Mesenchymal stem cell (in vitro differentiated cells and primary cell): ENCODE results near the gene FEM1B.

ENCODE experiments used
- DNase-seq: peaks from one replicate; pipeline ENCODE4 v3.0.0-alpha.2; 2013
- H2AFZ ChIP-seq: one replicate; pipeline ENCODE4 v1.6.1; 2013; ENCODE audit warnings: low read depth, mild to moderate bottlenecking, control low read depth, inconsistent platforms, low read length, moderate library complexity
- H2AK5ac ChIP-seq: 2 replicates; pipeline ENCODE4 v1.6.1; 2013; ENCODE audit warnings: low read length, moderate library complexity, mild to moderate bottlenecking, inconsistent platforms; ENCODE audit not compliant: severe bottlenecking
- H2BK120ac ChIP-seq: one replicate; pipeline ENCODE4 v1.6.1; 2013; ENCODE audit warnings: low read depth, mild to moderate bottlenecking, inconsistent platforms, low read length, moderate library complexity
- H2BK12ac ChIP-seq, 2 experiments: one replicate each; pipeline ENCODE4 v1.6.1; 2013; ENCODE audit warnings: inconsistent platforms in 2 of 2, low read length in 2 of 2, mild to moderate bottlenecking in 2 of 2, moderate library complexity in 2 of 2, control low read depth in 1 of 2
- H2BK15ac ChIP-seq: one replicate; pipeline ENCODE4 v1.6.1; 2013; ENCODE audit warnings: mild to moderate bottlenecking, low read depth, inconsistent platforms; ENCODE audit not compliant: poor library complexity, severe bottlenecking
- H2BK5ac ChIP-seq: 2 replicates; pipeline ENCODE4 v1.6.1; 2013; ENCODE audit warnings: low read depth, mild to moderate bottlenecking, low read length, control low read depth, inconsistent platforms; ENCODE audit not compliant: poor library complexity, severe bottlenecking
- H3K14ac ChIP-seq, 2 experiments: one replicate each; pipeline ENCODE4 v1.6.1; 2013; ENCODE audit warnings: inconsistent platforms in 2 of 2, low read length in 2 of 2, control low read depth in 1 of 2, mild to moderate bottlenecking in 1 of 2, moderate library complexity in 1 of 2
- H3K18ac ChIP-seq, 2 experiments: one replicate each; pipeline ENCODE4 v1.6.1; 2013; ENCODE audit warnings: inconsistent platforms in 2 of 2, low read length in 2 of 2, control low read depth in 1 of 2, low read depth in 1 of 2, mild to moderate bottlenecking in 1 of 2
- H3K23ac ChIP-seq, 2 experiments: one replicate each; pipeline ENCODE4 v1.6.1; 2013; ENCODE audit warnings: inconsistent platforms in 2 of 2, low read length in 2 of 2, mild to moderate bottlenecking in 2 of 2, moderate library complexity in 2 of 2, control low read depth in 1 of 2
- H3K27ac ChIP-seq: 2 replicates; pipeline ENCODE4 v1.5.1; 2013; ENCODE audit warnings: mild to moderate bottlenecking, moderate library complexity, low read length, control low read depth, inconsistent platforms; ENCODE audit not compliant: poor library complexity, severe bottlenecking
- H3K27me3 ChIP-seq, 2 experiments: 2 replicates each; pipeline versions ENCODE4 v1.6.1 to v1.7.0; 2013; ENCODE audit warnings: low read length in 2 of 2, mild to moderate bottlenecking in 2 of 2, moderate library complexity in 2 of 2, control low read depth in 1 of 2, inconsistent platforms in 1 of 2; ENCODE audit not compliant: control insufficient read depth in 1 of 2, insufficient read depth in 1 of 2
- H3K36me3 ChIP-seq, 2 experiments: 2 replicates each; pipeline versions ENCODE4 v1.6.1 to v1.7.0; 2013; ENCODE audit warnings: low read length in 2 of 2, control low read depth in 1 of 2, inconsistent platforms in 1 of 2, low read depth in 1 of 2, mild to moderate bottlenecking in 1 of 2; ENCODE audit not compliant: insufficient read depth in 2 of 2, control insufficient read depth in 1 of 2
- H3K4ac ChIP-seq, 2 experiments: one replicate each; pipeline ENCODE4 v1.6.1; 2013; ENCODE audit warnings: inconsistent platforms in 2 of 2, low read length in 2 of 2, mild to moderate bottlenecking in 2 of 2, moderate library complexity in 2 of 2, control low read depth in 1 of 2, low read depth in 1 of 2
- H3K4me1 ChIP-seq: 2 replicates; pipeline ENCODE4 v1.6.1; 2013; ENCODE audit warnings: low read depth, low read length, control low read depth; ENCODE audit not compliant: control insufficient read depth, insufficient read depth
- H3K4me2 ChIP-seq: 2 replicates; pipeline ENCODE4 v1.6.1; 2013; ENCODE audit warnings: low read length, mild to moderate bottlenecking, inconsistent platforms; ENCODE audit not compliant: poor library complexity, severe bottlenecking
- H3K4me3 ChIP-seq, 2 experiments: 2 replicates each; pipeline versions ENCODE4 v1.5.1 to v1.7.0; 2013; ENCODE audit warnings: low read length in 2 of 2, mild to moderate bottlenecking in 2 of 2, control low read depth in 1 of 2, low read depth in 1 of 2; ENCODE audit not compliant: insufficient read depth in 1 of 2
- H3K79me1 ChIP-seq: replicated peaks from 2 replicates; pipeline ENCODE4 v1.6.1; 2013; ENCODE audit warnings: mild to moderate bottlenecking, control low read depth, low read length, inconsistent platforms; ENCODE audit not compliant: poor library complexity, severe bottlenecking
- H3K9ac ChIP-seq: 2 replicates; pipeline ENCODE4 v1.7.0; 2013; ENCODE audit warnings: mild to moderate bottlenecking, low read length, moderate library complexity
- H3K9me3 ChIP-seq: 2 replicates; pipeline ENCODE4 v1.7.0; 2013; ENCODE audit warnings: mild to moderate bottlenecking, low read length; ENCODE audit not compliant: control insufficient read depth
- H4K8ac ChIP-seq: one replicate; pipeline ENCODE4 v1.6.1; 2013; ENCODE audit warnings: inconsistent platforms, mild to moderate bottlenecking, low read length, moderate library complexity
- H4K91ac ChIP-seq: one replicate; pipeline ENCODE4 v1.6.1; 2013; ENCODE audit warnings: mild to moderate bottlenecking, low read length, inconsistent platforms
- WGBS: methylation state at CpG from one replicate; pipeline ENCODE4 v1.1.7; 2013; ENCODE audit warnings: mixed read lengths; 5-methylcytosine and 5-hydroxymethylcytosine counted together

The FEM1B gene

GRCh38 chr15:68259883-68260282, 17.7 kb upstream of the FEM1B start:
- Histone ChIP-seq H3K4me3 (no peak overlapping the region), H2AFZ (no peak overlapping the region), H2BK15ac (no peak overlapping the region), H3K27me3 (peaks cover 0 to 5% of the 10 kb centered on the region in 2 experiments), H2BK5ac (no peak overlapping the region), H2AK5ac (no peak overlapping the region), H3K27ac (no peak overlapping the region), H3K4me2 (no peak overlapping the region), H3K4me1 (peaks cover 7% of the 10 kb centered on the region), H3K23ac (no peak overlapping the region), H2BK120ac (no peak overlapping the region), H3K14ac (no peak overlapping the region), H3K9me3 (no peaks in the 10 kb centered on the region), H3K4ac (no peak overlapping the region), H3K18ac (no peak overlapping the region), H3K36me3 (no peaks in the 10 kb centered on the region), H4K8ac (no peak overlapping the region), H3K79me1 (no peaks in the 10 kb centered on the region), H3K9ac (no peak overlapping the region), H2BK12ac (no peak overlapping the region), H4K91ac (no peak overlapping the region)
- DNase-seq: no peak
- 89% methylated on average over 2 of the region's 2 CpGs for WGBS

GRCh38 chr15:68261241-68261640, 16.3 kb upstream of the FEM1B start:
- H3K4me3 ChIP-seq: no peak overlapping the region
- no peak overlapping the region for H2BK5ac ChIP-seq
- H2BK120ac ChIP-seq: no peak overlapping the region
- no peak overlapping the region for H3K4me2 ChIP-seq
- peaks cover 7% of the 10 kb centered on the region for H3K4me1 ChIP-seq
- H3K27ac ChIP-seq: no peak overlapping the region
- H2BK15ac ChIP-seq: no peak overlapping the region
- H3K9me3 ChIP-seq: no peaks in the 10 kb centered on the region
- H3K27me3 ChIP-seq: peaks cover 0 to 5% of the 10 kb centered on the region in 2 experiments
- H4K8ac ChIP-seq: no peak overlapping the region
- 60% methylated on average over 1 of the region's 3 CpGs for WGBS
- no peak overlapping the region for H3K18ac ChIP-seq
- no peaks in the 10 kb centered on the region for H3K79me1 ChIP-seq
- H3K9ac ChIP-seq: no peak overlapping the region
- no peak overlapping the region for H4K91ac ChIP-seq
- no peak overlapping the region for H2AK5ac ChIP-seq
- no peaks in the 10 kb centered on the region for H3K36me3 ChIP-seq
- H2AFZ ChIP-seq: no peak overlapping the region
- no peak overlapping the region for H2BK12ac ChIP-seq
- H3K14ac ChIP-seq: no peak overlapping the region
- no peak overlapping the region for H3K4ac ChIP-seq
- H3K23ac ChIP-seq: no peak overlapping the region
- DNase-seq: no peak

- no peak for DNase-seq
- no peak overlapping the region for H4K91ac ChIP-seq
- H2BK5ac ChIP-seq: no peak overlapping the region
- no peak overlapping the region for H2BK120ac ChIP-seq
- no peak overlapping the region for H3K9ac ChIP-seq
- H2BK12ac ChIP-seq: no peak overlapping the region
- WGBS: 100% methylated on average over 2 of the region's 3 CpGs
- H3K9me3 ChIP-seq: no peaks in the 10 kb centered on the region
- H2BK15ac ChIP-seq: no peak overlapping the region
- peaks cover 0 to 5% of the 10 kb centered on the region in 2 experiments for H3K27me3 ChIP-seq
- H4K8ac ChIP-seq: no peak overlapping the region
- H3K4me2 ChIP-seq: no peak overlapping the region
- H3K79me1 ChIP-seq: no peaks in the 10 kb centered on the region
- no peak overlapping the region for H3K4ac ChIP-seq
- no peak overlapping the region for H2AK5ac ChIP-seq
- H3K36me3 ChIP-seq: no peaks in the 10 kb centered on the region
- no peak overlapping the region for H3K14ac ChIP-seq
- H3K4me3 ChIP-seq: no peak overlapping the region
- H3K18ac ChIP-seq: no peak overlapping the region
- no peak overlapping the region for H2AFZ ChIP-seq
- H3K23ac ChIP-seq: no peak overlapping the region
- H3K27ac ChIP-seq: no peak overlapping the region
- H3K4me1 ChIP-seq: peaks cover 2% of the 10 kb centered on the region
These were observed 15.6 kb upstream of the FEM1B start for GRCh38 chr15:68261980-68262379.

- Histone ChIP-seq H2BK120ac (no peak overlapping the region), H3K14ac (no peak overlapping the region), H3K4me2 (no peak overlapping the region), H3K79me1 (no peaks in the 10 kb centered on the region), H4K8ac (no peak overlapping the region), H3K4me1 (peaks cover 1% of the 10 kb centered on the region), H3K4me3 (no peak overlapping the region), H3K18ac (no peak overlapping the region), H3K4ac (no peak overlapping the region), H2AK5ac (no peak overlapping the region), H3K9ac (no peak overlapping the region), H4K91ac (no peak overlapping the region), H3K9me3 (no peaks in the 10 kb centered on the region), H2BK5ac (no peak overlapping the region), H3K27me3 (peaks cover 0 to 5% of the 10 kb centered on the region in 2 experiments), H2BK12ac (no peak overlapping the region), H3K27ac (no peak overlapping the region), H3K23ac (no peak overlapping the region), H3K36me3 (no peaks in the 10 kb centered on the region), H2AFZ (no peak overlapping the region), H2BK15ac (no peak overlapping the region)
- 89% methylated on average over 1 of the region's 5 CpGs for WGBS
- DNase-seq: no peak
These were observed 14.8 kb upstream of the FEM1B start for GRCh38 chr15:68262514-68263356.
